ENCODE measurements around the gene FXYD4.

DNA sequence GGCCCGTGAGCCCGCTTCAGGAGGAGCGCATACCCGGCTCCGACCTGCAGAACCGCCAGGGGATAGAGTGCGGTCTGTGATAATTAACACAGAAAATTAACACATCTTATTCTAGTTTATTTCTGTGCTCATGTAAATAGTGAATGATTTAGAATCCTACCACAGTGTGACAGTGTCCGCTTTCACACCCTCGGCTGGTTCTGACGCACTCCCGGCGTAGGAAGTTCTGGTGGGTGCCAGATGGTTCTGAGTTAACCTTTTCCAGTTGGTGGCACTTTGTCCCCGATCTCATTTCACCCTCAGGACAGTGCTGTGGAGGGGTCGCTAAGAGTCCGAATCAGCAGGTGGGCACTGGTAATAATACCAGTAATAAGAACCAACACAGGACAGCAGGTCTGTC lies 28.3 kb upstream of the FXYD4 start:
- no peak for TF ChIP-seq POLR2A (IDR thresholded peaks at IDR 0.05)
- TF ChIP-seq, protein P1, sequence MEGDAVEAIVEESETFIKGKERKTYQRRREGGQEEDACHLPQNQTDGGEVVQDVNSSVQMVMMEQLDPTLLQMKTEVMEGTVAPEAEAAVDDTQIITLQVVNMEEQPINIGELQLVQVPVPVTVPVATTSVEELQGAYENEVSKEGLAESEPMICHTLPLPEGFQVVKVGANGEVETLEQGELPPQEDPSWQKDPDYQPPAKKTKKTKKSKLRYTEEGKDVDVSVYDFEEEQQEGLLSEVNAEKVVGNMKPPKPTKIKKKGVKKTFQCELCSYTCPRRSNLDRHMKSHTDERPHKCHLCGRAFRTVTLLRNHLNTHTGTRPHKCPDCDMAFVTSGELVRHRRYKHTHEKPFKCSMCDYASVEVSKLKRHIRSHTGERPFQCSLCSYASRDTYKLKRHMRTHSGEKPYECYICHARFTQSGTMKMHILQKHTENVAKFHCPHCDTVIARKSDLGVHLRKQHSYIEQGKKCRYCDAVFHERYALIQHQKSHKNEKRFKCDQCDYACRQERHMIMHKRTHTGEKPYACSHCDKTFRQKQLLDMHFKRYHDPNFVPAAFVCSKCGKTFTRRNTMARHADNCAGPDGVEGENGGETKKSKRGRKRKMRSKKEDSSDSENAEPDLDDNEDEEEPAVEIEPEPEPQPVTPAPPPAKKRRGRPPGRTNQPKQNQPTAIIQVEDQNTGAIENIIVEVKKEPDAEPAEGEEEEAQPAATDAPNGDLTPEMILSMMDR (IDR thresholded peaks at IDR 0.05), result no peak
